ENCODE data around the gene ABCA10. TPM values are rescaled to one million over a fixed set of nuclear protein-coding genes. Genes with fewer than 3 reads are reported as not detected.

The ABCA10 gene
- total RNA-seq, 1 donor from 2014 or later: 0.50 TPM

GRCh38 chr17:69268543-69269014 is 40.0 kb upstream of the ABCA10 start:
- Mint-ChIP-seq H3K36me3 (ENCODE audit: low read depth) (no peaks in the 10 kb centered on the region), H3K27me3 (ENCODE audit: low read depth) (no peaks in the 10 kb centered on the region), H3K4me3 (ENCODE audit: unreplicated experiment) (no peak overlapping the region), H3K27ac (ENCODE audit: unreplicated experiment) (peak overlapping the region; percentile 64), H3K4me1 (ENCODE audit: low read depth) (peaks cover 18% of the 10 kb centered on the region), H3K9me3 (ENCODE audit: low read depth) (peaks cover 3% of the 10 kb centered on the region)
- no peak for TF ChIP-seq CTCF (IDR thresholded peaks at IDR 0.05)
- DNase-seq (ENCODE audit: low spot score): no peak

- Mint-ChIP-seq H3K27ac (ENCODE audit: unreplicated experiment) (no peak overlapping the region), H3K27me3 (ENCODE audit: low read depth) (no peaks in the 10 kb centered on the region), H3K4me1 (ENCODE audit: low read depth) (peaks cover 18% of the 10 kb centered on the region), H3K9me3 (ENCODE audit: low read depth) (peaks cover 3% of the 10 kb centered on the region), H3K4me3 (ENCODE audit: unreplicated experiment) (no peak overlapping the region), H3K36me3 (ENCODE audit: low read depth) (no peaks in the 10 kb centered on the region)
- no peak for DNase-seq (ENCODE audit: low spot score)
- TF ChIP-seq CTCF (IDR thresholded peaks at IDR 0.05): no peak
Observed at GRCh38 chr17:69267219-69267618, 38.6 kb upstream of the ABCA10 start.

GRCh38 chr17:69265873-69266272 is 37.2 kb upstream of the ABCA10 start:
- no peak for TF ChIP-seq CTCF (IDR thresholded peaks at IDR 0.05)
- H3K4me3 Mint-ChIP-seq (ENCODE audit: unreplicated experiment): no peak overlapping the region
- peaks cover 3% of the 10 kb centered on the region for H3K9me3 Mint-ChIP-seq (ENCODE audit: low read depth)
- H3K4me1 Mint-ChIP-seq (ENCODE audit: low read depth): peaks cover 18% of the 10 kb centered on the region
- no peaks in the 10 kb centered on the region for H3K36me3 Mint-ChIP-seq (ENCODE audit: low read depth)
- DNase-seq (ENCODE audit: low spot score): no peak
- H3K27me3 Mint-ChIP-seq (ENCODE audit: low read depth): no peaks in the 10 kb centered on the region
- no peak overlapping the region for H3K27ac Mint-ChIP-seq (ENCODE audit: unreplicated experiment)

- TF ChIP-seq CTCF (IDR thresholded peaks at IDR 0.05): no peak
- DNase-seq (ENCODE audit: low spot score): no peak
- Mint-ChIP-seq H3K27me3 (ENCODE audit: low read depth) (no peaks in the 10 kb centered on the region), H3K27ac (ENCODE audit: unreplicated experiment) (no peak overlapping the region), H3K9me3 (ENCODE audit: low read depth) (no peaks in the 10 kb centered on the region), H3K4me1 (ENCODE audit: low read depth) (peaks cover 4% of the 10 kb centered on the region), H3K36me3 (ENCODE audit: low read depth) (no peaks in the 10 kb centered on the region), H3K4me3 (ENCODE audit: unreplicated experiment) (no peak overlapping the region)
Observed at GRCh38 chr17:69254187-69254586, 25.6 kb upstream of the ABCA10 start.

- peaks cover 4% of the 10 kb centered on the region for H3K4me1 Mint-ChIP-seq (ENCODE audit: low read depth)
- no peak overlapping the region for H3K4me3 Mint-ChIP-seq (ENCODE audit: unreplicated experiment)
- H3K27ac Mint-ChIP-seq (ENCODE audit: unreplicated experiment): no peak overlapping the region
- H3K9me3 Mint-ChIP-seq (ENCODE audit: low read depth): no peaks in the 10 kb centered on the region
- DNase-seq (ENCODE audit: low spot score): no peak
- no peaks in the 10 kb centered on the region for H3K27me3 Mint-ChIP-seq (ENCODE audit: low read depth)
- H3K36me3 Mint-ChIP-seq (ENCODE audit: low read depth): no peaks in the 10 kb centered on the region
- no peak for TF ChIP-seq CTCF (IDR thresholded peaks at IDR 0.05)
Observed at GRCh38 chr17:69250641-69251040, 22.0 kb upstream of the ABCA10 start.

All from chondrocyte (in vitro differentiated cells).